ENCODE results near the gene DNAJC11.

DNAJC11 gene

DNA sequence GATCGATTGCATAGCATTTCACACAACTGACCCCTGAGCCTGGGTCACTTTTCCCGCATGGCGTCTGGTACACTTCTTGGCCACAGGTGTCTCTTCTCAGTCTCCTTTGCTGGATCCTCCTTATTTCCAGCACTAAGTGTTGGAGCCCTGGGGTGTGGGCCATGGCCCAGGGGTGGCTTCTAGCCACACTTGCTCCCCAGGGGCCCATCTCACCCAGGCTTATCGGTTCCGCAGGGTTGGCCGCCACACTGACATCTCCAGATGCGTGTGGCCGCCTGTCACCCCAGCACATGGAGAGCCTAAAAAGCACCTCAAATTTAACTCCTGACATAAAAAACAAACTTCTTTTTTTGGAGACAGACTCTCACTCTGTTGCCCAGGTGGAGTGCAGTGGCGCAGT is 74.6 kb downstream of the DNAJC11 start:
- no CpG with 5 or more reads among the region's 9 CpGs for WGBS, 2 donors (ENCODE audit: extremely low coverage in 2 of 2, insufficient read length in 2 of 2, insufficient replicate concordance in 1 of 2)

GRCh38 chr1:6625584-6626149 is 75.9 kb downstream of the DNAJC11 start:
- Histone ChIP-seq H3K36me3 (replicated peaks in 1 of 2; ENCODE audit: control insufficient read depth in 2 of 2, insufficient read depth in 2 of 2, low read length in 2 of 2) (peaks cover 50 to 85% of the 10 kb centered on the region in 2 donors), H3K79me1 (ENCODE audit: low read depth, low read length) (peaks cover 19% of the 10 kb centered on the region), H3K23ac (ENCODE audit: low read depth, low read length, poor library complexity) (peak overlapping the region; percentile 86), H2BK15ac (ENCODE audit: low read length) (peak overlapping the region; percentile 39), H3K18ac (ENCODE audit: low read length) (peak overlapping the region; percentile 94), H2BK120ac (ENCODE audit: low read depth, low read length) (peak overlapping the region; percentile 17), H3K4ac (ENCODE audit: low read length) (no peak overlapping the region), H3K14ac (ENCODE audit: low read length) (peak overlapping the region; percentile 74), H4K8ac (ENCODE audit: low read depth, low read length) (peak overlapping the region; percentile 30), H2BK12ac (ENCODE audit: low read length) (peak overlapping the region; percentile 5), H2BK5ac (ENCODE audit: low read length) (peak overlapping the region; percentile 75), H3K4me1 (ENCODE audit: control insufficient read depth in 2 of 2, insufficient read depth in 1 of 2, low read depth in 1 of 2, low read length in 2 of 2) (peaks cover 5 to 8% of the 10 kb centered on the region in 2 donors), H3K27ac (replicated peaks; ENCODE audit: low read length) (no peak overlapping the region), H2AFZ (ENCODE audit: low read length) (peak overlapping the region; percentile 95), H3K9me3 (replicated peaks in 1 of 2; ENCODE audit: control insufficient read depth in 2 of 2, insufficient read depth in 1 of 2, low read depth in 1 of 2, low read length in 2 of 2) (peaks cover 0 to 2% of the 10 kb centered on the region in 2 donors), H4K91ac (ENCODE audit: low read depth, low read length, poor library complexity) (no peak overlapping the region), H3K9ac (ENCODE audit: low read depth, low read length, poor library complexity) (peak overlapping the region; percentile 92), H3K4me3 (ENCODE audit: low read length in 2 of 2) (peak overlapping the region; percentile 82 to 94), H2AK5ac (ENCODE audit: low read depth, low read length) (peak overlapping the region; percentile 61), H3K27me3 (ENCODE audit: control insufficient read depth in 3 of 3, insufficient read depth in 3 of 3, low read depth in 1 of 3, low read length in 3 of 3) (peaks cover 0 to 2% (median 0%) of the 10 kb centered on the region in 3 experiments), H3K4me2 (ENCODE audit: insufficient read depth, low read length, poor library complexity, severe bottlenecking) (peak overlapping the region; percentile 52)
- no peak for DNase-seq (ENCODE audit: low spot score)
- WGBS, 2 donors (ENCODE audit: extremely low coverage in 2 of 2, insufficient read length in 2 of 2, insufficient replicate concordance in 1 of 2), result no CpG with 5 or more reads among the region's 32 CpGs

More for the DNA sequence above, 74.6 kb downstream of the DNAJC11 start:
- H3K4me1 ChIP-seq (ENCODE audit: control insufficient read depth in 2 of 2, insufficient read depth in 1 of 2, low read depth in 1 of 2, low read length in 2 of 2), result peaks cover 5 to 8% of the 10 kb centered on the region in 2 donors
- H3K36me3 ChIP-seq (replicated peaks in 1 of 2; ENCODE audit: control insufficient read depth in 2 of 2, insufficient read depth in 2 of 2, low read length in 2 of 2), result peaks cover 40 to 81% of the 10 kb centered on the region in 2 donors
- no peak overlapping the region for H3K14ac ChIP-seq (ENCODE audit: low read length)
- H3K18ac ChIP-seq (ENCODE audit: low read length), result no peak overlapping the region
- H4K91ac ChIP-seq (ENCODE audit: low read depth, low read length, poor library complexity), result no peak overlapping the region
- no peak overlapping the region for H3K4ac ChIP-seq (ENCODE audit: low read length)
- H3K4me3 ChIP-seq (ENCODE audit: low read length in 2 of 2), result no peak overlapping the region
- no peak overlapping the region for H2AFZ ChIP-seq (ENCODE audit: low read length)
- no peaks in the 10 kb centered on the region for H3K9me3 ChIP-seq (replicated peaks in 1 of 2; ENCODE audit: control insufficient read depth in 2 of 2, insufficient read depth in 1 of 2, low read depth in 1 of 2, low read length in 2 of 2)
- no peak overlapping the region for H4K8ac ChIP-seq (ENCODE audit: low read depth, low read length)
- H2BK120ac ChIP-seq (ENCODE audit: low read depth, low read length), result no peak overlapping the region
- H2AK5ac ChIP-seq (ENCODE audit: low read depth, low read length), result no peak overlapping the region
- H3K9ac ChIP-seq (ENCODE audit: low read depth, low read length, poor library complexity), result peak overlapping the region; percentile 34
- no peak overlapping the region for H2BK12ac ChIP-seq (ENCODE audit: low read length)
- H3K27ac ChIP-seq (replicated peaks; ENCODE audit: low read length), result no peak overlapping the region
- no peak for DNase-seq (ENCODE audit: low spot score)
- no peak overlapping the region for H2BK5ac ChIP-seq (ENCODE audit: low read length)
- no peak overlapping the region for H3K4me2 ChIP-seq (ENCODE audit: insufficient read depth, low read length, poor library complexity, severe bottlenecking)
- peaks cover 17% of the 10 kb centered on the region for H3K79me1 ChIP-seq (ENCODE audit: low read depth, low read length)
- no peak overlapping the region for H2BK15ac ChIP-seq (ENCODE audit: low read length)
- H3K23ac ChIP-seq (ENCODE audit: low read depth, low read length, poor library complexity), result no peak overlapping the region
- H3K27me3 ChIP-seq (ENCODE audit: control insufficient read depth in 3 of 3, insufficient read depth in 3 of 3, low read depth in 1 of 3, low read length in 3 of 3), result no peaks in the 10 kb centered on the region

- peak within 1 kb of the TSS; percentile 85 for H3K4me2 ChIP-seq (ENCODE audit: insufficient read depth, low read length, poor library complexity, severe bottlenecking)
- no CpG with 5 or more reads among the region's 73 CpGs for WGBS, 2 donors (ENCODE audit: extremely low coverage in 2 of 2, insufficient read length in 2 of 2, insufficient replicate concordance in 1 of 2)
- H3K36me3 ChIP-seq (replicated peaks in 1 of 2; ENCODE audit: control insufficient read depth in 2 of 2, insufficient read depth in 2 of 2, low read length in 2 of 2), result peaks cover 52 to 86% of the 10 kb centered on the region in 2 donors
- peaks cover 0 to 2% (median 0%) of the 10 kb centered on the region in 3 experiments for H3K27me3 ChIP-seq (ENCODE audit: control insufficient read depth in 3 of 3, insufficient read depth in 3 of 3, low read depth in 1 of 3, low read length in 3 of 3)
- peak within 1 kb of the TSS; percentile 74 for H3K14ac ChIP-seq (ENCODE audit: low read length)
- no peak within 1 kb of the TSS for H4K91ac ChIP-seq (ENCODE audit: low read depth, low read length, poor library complexity)
- peak within 1 kb of the TSS; percentile 61 for H2AK5ac ChIP-seq (ENCODE audit: low read depth, low read length)
- H3K27ac ChIP-seq (replicated peaks; ENCODE audit: low read length), result peak within 1 kb of the TSS; percentile 85
- H3K4me1 ChIP-seq (ENCODE audit: control insufficient read depth in 2 of 2, insufficient read depth in 1 of 2, low read depth in 1 of 2, low read length in 2 of 2), result peaks cover 5 to 8% of the 10 kb centered on the region in 2 donors
- peaks cover 20% of the 10 kb centered on the region for H3K79me1 ChIP-seq (ENCODE audit: low read depth, low read length)
- peak within 1 kb of the TSS; percentile 5 for H2BK12ac ChIP-seq (ENCODE audit: low read length)
- peak within 1 kb of the TSS; percentile 75 for H2BK5ac ChIP-seq (ENCODE audit: low read length)
- H3K4ac ChIP-seq (ENCODE audit: low read length), result no peak within 1 kb of the TSS
- peak within 1 kb of the TSS; percentile 92 for H3K9ac ChIP-seq (ENCODE audit: low read depth, low read length, poor library complexity)
- H2BK15ac ChIP-seq (ENCODE audit: low read length), result peak within 1 kb of the TSS; percentile 39
- H2BK120ac ChIP-seq (ENCODE audit: low read depth, low read length), result peak within 1 kb of the TSS; percentile 17
- DNase-seq (ENCODE audit: low spot score), result peak; percentile 87
- peak within 1 kb of the TSS; percentile 94 for H3K18ac ChIP-seq (ENCODE audit: low read length)
- H3K23ac ChIP-seq (ENCODE audit: low read depth, low read length, poor library complexity), result peak within 1 kb of the TSS; percentile 86
- H4K8ac ChIP-seq (ENCODE audit: low read depth, low read length), result peak within 1 kb of the TSS; percentile 53
- peaks cover 0 to 2% of the 10 kb centered on the region in 2 donors for H3K9me3 ChIP-seq (replicated peaks in 1 of 2; ENCODE audit: control insufficient read depth in 2 of 2, insufficient read depth in 1 of 2, low read depth in 1 of 2, low read length in 2 of 2)
- H2AFZ ChIP-seq (ENCODE audit: low read length), result peak within 1 kb of the TSS; percentile 95
- peak within 1 kb of the TSS; percentile 82 to 94 for H3K4me3 ChIP-seq (ENCODE audit: low read length in 2 of 2)
These were observed 76.7 kb downstream of the DNAJC11 start, which contains the start of gene THAP3 for GRCh38 chr1:6624710-6625583. THAP3 (plus strand) TSS chr1:6624868; CDS start chr1:6625219, 351 bp downstream.

Data from neuronal stem cell (in vitro differentiated cells).